ENCODE results near the gene CTDSPL.

Gene CTDSPL

GRCh38 chr3:37952564-37952963 lies 90.9 kb downstream of the CTDSPL start:
- no peak for TF ChIP-seq CTCF (IDR thresholded peaks at IDR 0.05; ENCODE audit: control insufficient read depth, extremely low read depth, insufficient read depth)
- H3K4me3 ChIP-seq (ENCODE audit: low read depth, low read length), result no peak overlapping the region
- no peak for DNase-seq (ENCODE audit: low read depth)

- TF ChIP-seq CTCF (IDR thresholded peaks at IDR 0.05; ENCODE audit: control insufficient read depth, extremely low read depth, insufficient read depth), result no peak
- no peak overlapping the region for H3K4me3 ChIP-seq (ENCODE audit: low read depth, low read length)
Measured at GRCh38 chr3:37953226-37953625, 91.5 kb downstream of the CTDSPL start.

GRCh38 chr3:37953707-37954394 lies 92.2 kb downstream of the CTDSPL start:
- H3K4me3 ChIP-seq (ENCODE audit: low read depth, low read length), result no peak overlapping the region
- TF ChIP-seq CTCF (IDR thresholded peaks at IDR 0.05; ENCODE audit: control insufficient read depth, extremely low read depth, insufficient read depth), result no peak
- DNase-seq (ENCODE audit: low read depth), result no peak

More at GRCh38 chr3:37953226-37953625, 91.5 kb downstream of the CTDSPL start:
- no peak for DNase-seq (ENCODE audit: low read depth)

GRCh38 chr3:37954881-37955280 lies 93.2 kb downstream of the CTDSPL start:
- H3K4me3 ChIP-seq (ENCODE audit: low read depth, low read length), result no peak overlapping the region
- no peak for TF ChIP-seq CTCF (IDR thresholded peaks at IDR 0.05; ENCODE audit: control insufficient read depth, extremely low read depth, insufficient read depth)
- no peak for DNase-seq (ENCODE audit: low read depth)

- no peak for DNase-seq (ENCODE audit: low read depth)
- TF ChIP-seq CTCF (IDR thresholded peaks at IDR 0.05; ENCODE audit: control insufficient read depth, extremely low read depth, insufficient read depth), result no peak
Measured at GRCh38 chr3:37955918-37956707, 94.4 kb downstream of the CTDSPL start.

GRCh38 chr3:37956723-37957538 lies 95.3 kb downstream of the CTDSPL start:
- TF ChIP-seq CTCF (IDR thresholded peaks at IDR 0.05; ENCODE audit: control insufficient read depth, extremely low read depth, insufficient read depth), result no peak
- no peak for DNase-seq (ENCODE audit: low read depth)
- H3K4me3 ChIP-seq (ENCODE audit: low read depth, low read length), result no peak overlapping the region

More at GRCh38 chr3:37955918-37956707, 94.4 kb downstream of the CTDSPL start:
- no peak overlapping the region for H3K4me3 ChIP-seq (ENCODE audit: low read depth, low read length)

All from LNCaP clone FGC (cell line).